Measurements from ENCODE around the gene COG3.

DNA sequence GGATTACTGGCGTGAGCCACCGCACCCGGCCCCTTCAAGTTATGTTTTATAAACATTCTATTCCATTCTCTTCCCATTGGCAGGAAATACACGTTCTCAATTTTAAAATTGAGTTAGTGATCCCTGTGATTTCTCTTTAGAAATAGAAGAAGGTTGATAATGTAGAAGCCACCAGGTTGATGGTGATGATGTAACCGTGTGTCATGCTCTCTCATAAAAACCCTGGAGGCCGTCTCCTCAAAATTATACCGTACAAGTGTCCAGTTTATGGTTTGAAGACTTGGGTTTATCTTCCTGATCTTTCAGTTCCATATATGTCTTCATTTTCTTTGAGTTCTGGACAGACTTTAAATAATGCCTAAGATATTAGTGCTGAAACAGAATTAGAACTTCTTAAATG is 32.2 kb downstream of the COG3 start:
- no peak for TF ChIP-seq CTCF (conservative IDR thresholded peaks at IDR 0.05; ENCODE audit: low read depth, low read length)
- TF ChIP-seq EZH2 (IDR thresholded peaks at IDR 0.05; ENCODE audit: borderline replicate concordance, low read depth, low read length, poor library complexity, severe bottlenecking) = no peak
